ENCODE results near the gene CHIT1.

DNA sequence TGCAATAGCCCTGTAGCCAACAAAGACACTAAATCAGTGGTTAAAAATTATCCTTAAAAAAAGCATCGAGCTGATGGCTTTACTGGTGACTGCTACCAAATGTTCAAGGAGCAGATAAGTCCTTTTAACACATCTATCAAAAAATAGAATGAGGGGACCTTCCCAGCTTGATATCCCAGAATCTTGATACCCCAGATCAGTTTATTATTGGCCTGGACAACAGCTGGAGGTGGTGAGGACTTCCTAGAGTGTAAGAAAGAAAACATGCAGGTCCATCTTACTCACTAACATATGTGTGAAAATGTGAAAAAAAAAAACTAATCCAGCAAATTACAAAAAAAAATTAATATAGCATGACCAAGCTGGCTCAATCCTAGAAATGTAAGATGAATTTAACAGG is 21.3 kb downstream of the CHIT1 start:
- TF ChIP-seq, protein P1, sequence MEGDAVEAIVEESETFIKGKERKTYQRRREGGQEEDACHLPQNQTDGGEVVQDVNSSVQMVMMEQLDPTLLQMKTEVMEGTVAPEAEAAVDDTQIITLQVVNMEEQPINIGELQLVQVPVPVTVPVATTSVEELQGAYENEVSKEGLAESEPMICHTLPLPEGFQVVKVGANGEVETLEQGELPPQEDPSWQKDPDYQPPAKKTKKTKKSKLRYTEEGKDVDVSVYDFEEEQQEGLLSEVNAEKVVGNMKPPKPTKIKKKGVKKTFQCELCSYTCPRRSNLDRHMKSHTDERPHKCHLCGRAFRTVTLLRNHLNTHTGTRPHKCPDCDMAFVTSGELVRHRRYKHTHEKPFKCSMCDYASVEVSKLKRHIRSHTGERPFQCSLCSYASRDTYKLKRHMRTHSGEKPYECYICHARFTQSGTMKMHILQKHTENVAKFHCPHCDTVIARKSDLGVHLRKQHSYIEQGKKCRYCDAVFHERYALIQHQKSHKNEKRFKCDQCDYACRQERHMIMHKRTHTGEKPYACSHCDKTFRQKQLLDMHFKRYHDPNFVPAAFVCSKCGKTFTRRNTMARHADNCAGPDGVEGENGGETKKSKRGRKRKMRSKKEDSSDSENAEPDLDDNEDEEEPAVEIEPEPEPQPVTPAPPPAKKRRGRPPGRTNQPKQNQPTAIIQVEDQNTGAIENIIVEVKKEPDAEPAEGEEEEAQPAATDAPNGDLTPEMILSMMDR (IDR thresholded peaks at IDR 0.05; ENCODE audit: control extremely low read depth in 1 of 3, insufficient read depth in 1 of 3, low read depth in 1 of 3, low read length in 3 of 3) = no peak
- TF ChIP-seq RBBP5 (IDR thresholded peaks at IDR 0.05; ENCODE audit: borderline replicate concordance, low read depth, low read length) = no peak

All from H1 (cell line).